NCI-H146 treated with DMSO at 0.1 percent for 48 hours (cell line): ENCODE data around the gene RAI1.
"Not testable (repeated sequence)": the region's sequence is repeated elsewhere in the genome, so short reads cannot be mapped to it uniquely, and the experiment has no call there.

Source experiments
- DNase-seq: peaks from one replicate; lab custom pipeline; 2025; ENCODE audit not compliant: unreplicated experiment; lab: John Stamatoyannopoulos, UW

RAI1 gene

GRCh38 chr17:17680477-17681186 is 626 bp upstream of the RAI1 start:
- DNase-seq = no peak

GRCh38 chr17:17681744-17682292 is 560 bp downstream of the RAI1 start:
- no peak for DNase-seq

- no peak for DNase-seq
These were observed 1.1 kb downstream of the RAI1 start for GRCh38 chr17:17682293-17682736.

GRCh38 chr17:17682737-17683680 is 1.8 kb downstream of the RAI1 start:
- DNase-seq = no peak

- no peak for DNase-seq
These were observed 2.6 kb downstream of the RAI1 start for GRCh38 chr17:17683710-17684365.

GRCh38 chr17:17684906-17685774 is 3.9 kb downstream of the RAI1 start:
- DNase-seq = no peak

- DNase-seq = no peak
These were observed 4.6 kb downstream of the RAI1 start for GRCh38 chr17:17685775-17686291.

- no peak for DNase-seq
These were observed 8.1 kb downstream of the RAI1 start for GRCh38 chr17:17689312-17689711.

GRCh38 chr17:17690233-17690632 is 9.0 kb downstream of the RAI1 start:
- not testable (repeated sequence) for DNase-seq

GRCh38 chr17:17691468-17692263 is 10.4 kb downstream of the RAI1 start:
- DNase-seq = peak; percentile 2

- no peak for DNase-seq
These were observed 11.3 kb downstream of the RAI1 start for GRCh38 chr17:17692353-17693252.

- peak; percentile 91 for DNase-seq
These were observed 12.3 kb downstream of the RAI1 start for GRCh38 chr17:17693253-17694168.

- DNase-seq = peak; percentile 38
These were observed 13.2 kb downstream of the RAI1 start for GRCh38 chr17:17694169-17695081.

GRCh38 chr17:17696085-17696484 is 14.8 kb downstream of the RAI1 start:
- DNase-seq = no peak

- DNase-seq = no peak
These were observed 15.8 kb downstream of the RAI1 start for GRCh38 chr17:17696882-17697633.
